Upper lobe of right lung (tissue), 1 donor: ENCODE results near the gene RSPO3. TPM values are rescaled to one million over a fixed set of nuclear protein-coding genes. Genes with fewer than 3 reads are reported as not detected.

Source experiments
- ATAC-seq: fragments of 200-7000 bp; cut with Tn5 transposase; one replicate; pipeline ENCODE4 v1.9.1; 2020; ENCODE audit warnings: mild to moderate bottlenecking, moderate library complexity
- DNase-seq: peaks from one replicate; pipeline ENCODE4 v3.0.0-alpha.2; 2020
- H3K27ac ChIP-seq: fragments of 200-600 bp; one replicate; pipeline ENCODE4 v1.8.0; 2022
- H3K27me3 ChIP-seq: fragments of 200-600 bp; one replicate; pipeline ENCODE4 v1.8.0; 2022; ENCODE audit warnings: mild to moderate bottlenecking
- H3K36me3 ChIP-seq: fragments of 200-600 bp; one replicate; pipeline ENCODE4 v1.8.0; 2022
- H3K4me1 ChIP-seq: fragments of 200-600 bp; one replicate; pipeline ENCODE4 v1.8.0; 2022
- H3K4me3 ChIP-seq: fragments of 200-600 bp; one replicate; pipeline ENCODE4 v1.8.0; 2022; ENCODE audit warnings: mild to moderate bottlenecking
- H3K9me3 ChIP-seq: fragments of 200-600 bp; one replicate; pipeline ENCODE4 v1.8.0; 2022
- intact Hi-C: fragments of 100-400 bp; cut with DNase I; formaldehyde crosslinking; loops from one replicate; pipeline ENCODE4 v1.11.0; 2022
- total RNA-seq: library from RNA; stranded (reverse); fragmentation: NEBNext Ultra II Directional; extraction: Animal tissue kit (Norgen Biotek cat#: 25700); gene quantifications from one replicate; pipeline ENCODE4 v1.2.1, GENCODE V29; 2021
- TF ChIP-seq, protein P1 (sequence below): fragments of 200-600 bp; IDR thresholded peaks from one replicate; pipeline ENCODE4 v1.8.0; 2022; ENCODE audit warnings: antibody characterized with exemption
- donor health status: DM: no; HTN: yes; CAD: no; lungs with severe emphysema.

RSPO3 gene
- total RNA-seq, 1 donor from 2014 or later = 6.2 TPM

DNA sequence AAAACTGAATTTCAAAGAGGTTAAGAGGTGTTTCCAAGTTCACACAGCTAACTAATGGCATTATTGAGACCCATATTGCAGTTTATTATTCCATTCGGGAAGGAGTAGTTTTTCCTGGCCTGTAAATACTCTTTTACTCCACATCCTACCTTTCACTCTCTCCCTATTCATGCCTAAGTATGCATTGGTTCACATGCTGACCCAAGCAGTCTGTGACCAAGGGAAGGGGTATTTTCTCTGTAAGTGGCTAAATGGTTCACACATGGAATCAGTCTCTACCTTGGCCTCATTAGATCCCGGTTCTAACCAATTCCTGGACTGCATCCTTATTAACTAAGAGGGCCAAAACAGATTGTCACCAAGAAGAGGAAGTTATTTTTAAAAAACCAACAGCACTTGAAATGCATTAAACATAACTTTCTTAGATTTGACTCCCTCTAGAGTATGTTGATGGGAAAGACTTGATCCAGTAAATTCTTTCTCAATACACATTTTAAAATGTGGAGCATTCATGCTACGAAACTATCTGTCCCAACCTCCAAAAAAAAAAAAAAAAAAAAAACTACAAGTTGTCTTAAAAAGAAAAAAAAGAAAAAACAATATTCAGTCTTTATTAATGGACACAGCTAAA, 17.8 kb upstream of the RSPO3 start:
- no peaks in the 10 kb centered on the region for H3K36me3 ChIP-seq
- intact Hi-C loops = no loop called here
- ATAC-seq (peak; percentile 37), DNase-seq (no peak)
- no peak overlapping the region for H3K4me3 ChIP-seq
- H3K27me3 ChIP-seq = no peaks in the 10 kb centered on the region
- TF ChIP-seq, protein P1, sequence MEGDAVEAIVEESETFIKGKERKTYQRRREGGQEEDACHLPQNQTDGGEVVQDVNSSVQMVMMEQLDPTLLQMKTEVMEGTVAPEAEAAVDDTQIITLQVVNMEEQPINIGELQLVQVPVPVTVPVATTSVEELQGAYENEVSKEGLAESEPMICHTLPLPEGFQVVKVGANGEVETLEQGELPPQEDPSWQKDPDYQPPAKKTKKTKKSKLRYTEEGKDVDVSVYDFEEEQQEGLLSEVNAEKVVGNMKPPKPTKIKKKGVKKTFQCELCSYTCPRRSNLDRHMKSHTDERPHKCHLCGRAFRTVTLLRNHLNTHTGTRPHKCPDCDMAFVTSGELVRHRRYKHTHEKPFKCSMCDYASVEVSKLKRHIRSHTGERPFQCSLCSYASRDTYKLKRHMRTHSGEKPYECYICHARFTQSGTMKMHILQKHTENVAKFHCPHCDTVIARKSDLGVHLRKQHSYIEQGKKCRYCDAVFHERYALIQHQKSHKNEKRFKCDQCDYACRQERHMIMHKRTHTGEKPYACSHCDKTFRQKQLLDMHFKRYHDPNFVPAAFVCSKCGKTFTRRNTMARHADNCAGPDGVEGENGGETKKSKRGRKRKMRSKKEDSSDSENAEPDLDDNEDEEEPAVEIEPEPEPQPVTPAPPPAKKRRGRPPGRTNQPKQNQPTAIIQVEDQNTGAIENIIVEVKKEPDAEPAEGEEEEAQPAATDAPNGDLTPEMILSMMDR = peak; percentile 42
- no peaks in the 10 kb centered on the region for H3K9me3 ChIP-seq
- no peak overlapping the region for H3K27ac ChIP-seq
- no peaks in the 10 kb centered on the region for H3K4me1 ChIP-seq

DNA sequence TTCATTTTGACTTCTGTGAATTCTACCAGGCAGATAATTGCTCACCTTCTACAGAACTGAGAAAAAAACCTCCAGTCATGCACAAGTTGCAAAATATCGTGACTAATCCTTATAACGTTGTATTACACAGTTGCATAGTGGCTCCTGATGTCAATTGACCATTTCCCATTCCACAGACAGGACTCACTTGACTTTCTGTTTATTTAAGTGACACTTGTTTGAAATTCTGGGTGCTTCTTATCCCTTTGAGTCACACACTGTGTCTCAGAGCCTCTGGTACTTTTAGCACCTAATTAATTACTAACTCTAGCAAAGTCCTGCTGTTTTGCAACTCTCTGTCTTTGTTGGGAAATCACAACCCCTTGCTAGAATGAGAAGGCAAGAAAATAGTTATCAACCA, 16.2 kb upstream of the RSPO3 start:
- H3K4me1 ChIP-seq = no peaks in the 10 kb centered on the region
- ATAC-seq (peak; percentile 89), DNase-seq (no peak)

DNA sequence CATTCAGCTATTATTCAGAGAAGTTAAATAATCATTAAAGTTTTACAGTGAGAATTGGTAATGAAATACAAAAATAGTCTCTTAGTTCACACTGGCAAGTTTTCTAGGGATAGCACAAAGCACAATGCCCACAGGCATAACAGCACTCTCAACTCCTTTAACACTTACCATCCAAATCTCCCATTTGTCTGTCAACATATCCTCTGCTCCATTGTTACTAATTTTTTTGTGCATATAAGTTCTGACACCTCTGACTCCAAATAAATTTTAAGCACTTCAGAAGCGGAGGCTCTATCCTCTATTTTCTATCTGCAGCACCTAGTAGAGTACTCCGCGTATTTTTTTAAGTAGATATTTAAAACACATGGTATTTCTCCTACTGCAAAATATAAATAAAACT, 15.6 kb upstream of the RSPO3 start:
- H3K4me3 ChIP-seq = no peak overlapping the region
- no peak for ATAC-seq
- intact Hi-C loops = no loop called here
- TF ChIP-seq, protein P1 = no peak
- H3K27ac ChIP-seq = no peak overlapping the region
- H3K36me3 ChIP-seq = no peaks in the 10 kb centered on the region
- no peaks in the 10 kb centered on the region for H3K9me3 ChIP-seq
- no peak for DNase-seq
- H3K4me1 ChIP-seq = no peaks in the 10 kb centered on the region
- no peaks in the 10 kb centered on the region for H3K27me3 ChIP-seq

More for the DNA sequence above, 16.2 kb upstream of the RSPO3 start:
- no peaks in the 10 kb centered on the region for H3K9me3 ChIP-seq
- no peak overlapping the region for H3K27ac ChIP-seq
- no peak overlapping the region for H3K4me3 ChIP-seq
- no peaks in the 10 kb centered on the region for H3K27me3 ChIP-seq
- intact Hi-C loops = no loop called here
- H3K36me3 ChIP-seq = no peaks in the 10 kb centered on the region
- TF ChIP-seq, protein P1 = no peak

DNA sequence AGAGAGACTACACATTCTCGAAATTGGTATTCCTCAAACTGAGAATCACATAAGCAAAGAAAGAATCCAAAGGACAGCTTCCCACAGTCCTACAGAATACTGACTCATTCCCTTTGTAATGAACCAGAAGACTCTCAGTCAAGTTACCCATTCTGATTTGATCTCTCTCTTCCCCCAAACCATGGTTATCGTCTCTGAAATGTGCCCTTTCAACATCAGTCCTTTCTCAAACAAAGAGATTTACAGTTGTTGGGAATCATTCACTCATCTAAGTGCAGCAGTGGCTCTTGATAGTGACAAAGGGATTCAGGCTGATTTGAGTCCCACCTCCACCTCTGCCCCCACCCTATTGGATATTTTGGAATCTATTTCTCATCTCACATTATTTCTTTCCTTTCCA, 15.0 kb upstream of the RSPO3 start:
- Histone ChIP-seq H3K36me3 (no peaks in the 10 kb centered on the region), H3K4me3 (no peak overlapping the region), H3K9me3 (no peaks in the 10 kb centered on the region), H3K4me1 (no peaks in the 10 kb centered on the region), H3K27ac (no peak overlapping the region), H3K27me3 (no peaks in the 10 kb centered on the region)
- DNase-seq = no peak
- TF ChIP-seq, protein P1 = no peak
- intact Hi-C loops = no loop called here
- ATAC-seq = no peak

DNA sequence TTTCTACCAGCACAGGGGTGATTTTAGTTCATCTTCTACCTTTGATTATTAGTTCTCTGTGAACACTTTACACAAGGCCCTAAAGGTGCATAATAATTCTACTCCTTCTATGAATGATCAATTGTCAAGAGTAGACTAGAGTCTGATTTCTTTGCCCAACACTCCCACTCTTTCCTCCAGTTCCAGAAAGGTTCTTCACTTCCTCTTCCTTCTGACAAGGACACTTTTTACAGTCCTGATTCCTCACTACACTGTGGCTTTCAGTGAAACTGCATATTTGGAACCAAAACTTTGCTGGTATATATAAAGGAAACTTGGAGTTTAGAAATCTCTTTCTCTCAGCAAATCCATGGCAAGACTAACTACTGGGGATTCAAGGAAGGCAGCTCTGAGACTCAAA, 10.6 kb upstream of the RSPO3 start:
- intact Hi-C loops = no loop called here
- DNase-seq (no peak), ATAC-seq (peak; percentile 79)
- no peaks in the 10 kb centered on the region for H3K9me3 ChIP-seq
- no peak overlapping the region for H3K4me3 ChIP-seq
- H3K27me3 ChIP-seq = no peaks in the 10 kb centered on the region
- no peak overlapping the region for H3K27ac ChIP-seq
- TF ChIP-seq, protein P1 = no peak
- no peaks in the 10 kb centered on the region for H3K4me1 ChIP-seq
- no peaks in the 10 kb centered on the region for H3K36me3 ChIP-seq

DNA sequence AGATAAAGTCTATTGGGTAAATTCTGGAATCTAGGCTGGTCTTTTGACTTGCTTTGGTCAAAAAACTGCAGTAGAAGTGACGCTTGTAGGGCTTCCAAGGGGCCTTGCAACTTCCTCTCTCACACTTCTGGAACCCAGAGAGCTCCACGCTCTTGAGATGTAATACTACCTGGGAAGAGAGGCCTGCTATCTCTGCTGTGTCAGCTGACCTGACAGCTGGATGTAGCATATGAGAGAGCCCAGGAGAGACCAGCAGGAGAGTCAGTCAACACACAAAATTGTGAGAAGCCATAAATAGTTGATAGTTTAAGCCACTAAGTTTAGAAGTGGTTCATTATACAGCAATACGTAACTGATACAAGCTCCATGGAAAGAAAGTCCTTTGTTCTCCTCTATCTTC, 7.8 kb upstream of the RSPO3 start:
- intact Hi-C loops = no loop called here
- ATAC-seq (no peak), DNase-seq (no peak)
- no peaks in the 10 kb centered on the region for H3K9me3 ChIP-seq
- no peaks in the 10 kb centered on the region for H3K4me1 ChIP-seq
- TF ChIP-seq, protein P1 = no peak
- no peak overlapping the region for H3K27ac ChIP-seq
- no peaks in the 10 kb centered on the region for H3K36me3 ChIP-seq
- no peaks in the 10 kb centered on the region for H3K27me3 ChIP-seq
- no peak overlapping the region for H3K4me3 ChIP-seq
